ENCODE measurements around the gene MACROH2A2. TPM values are rescaled to one million over a fixed set of nuclear protein-coding genes. Genes with fewer than 3 reads are reported as not detected.

MACROH2A2 gene
- total and polyA plus RNA-seq, 10 of the 15 experiments (the other 5 are each of a cell fraction or from before 2014, with no cell fraction given): 0.14 to 0.24 TPM; not detected in 8

GRCh38 chr10:70155255-70155838 is 102.7 kb downstream of the MACROH2A2 start (continued):
- TF ChIP-seq ZNF687 (IDR thresholded peaks at IDR 0.05) (no peak), FOXM1 (IDR thresholded peaks at IDR 0.05; ENCODE audit: low read depth, low read length) (no peak), TAF1 (IDR thresholded peaks at IDR 0.05; ENCODE audit: borderline replicate concordance, low read depth, low read length) (no peak)

- H3K79me2 ChIP-seq (ENCODE audit: control insufficient read depth, insufficient read depth, low read length): peaks cover 33% of the 10 kb centered on the region
- ChIA-PET SMC1A (ENCODE audit: uncharacterized antibody, unreplicated experiment) (interaction anchor here (0.9 to 1.2 kb wide), 3 partner anchors 10 to 63 kb away, joined by 3 read pairs; no protein-coding TSS in a partner anchor), POLR2A (interaction anchor here (0.7 to 1.5 kb wide), 3 partner anchors 10 to 59 kb away, joined by 4 to 9 read pairs (median 5); no protein-coding TSS in a partner anchor), RAD21 (ENCODE audit: unreplicated experiment) (no interaction called here), CTCF (interaction anchor here (2.7 kb wide), 1 partner anchor 11 kb away, joined by 14 read pairs; the partner anchor contains the start of gene TYSND1)
- in situ Hi-C loops (cut with MboI) (no loop called here), intact Hi-C loops (cut with micrococcal nuclease; ENCODE audit: unreplicated experiment) (no loop called here)
- H4K20me1 ChIP-seq (ENCODE audit: control insufficient read depth, insufficient read depth): no peaks in the 10 kb centered on the region
- H3K4me2 ChIP-seq (ENCODE audit: control insufficient read depth, insufficient read depth): no peak overlapping the region
- peaks cover 7 to 30% of the 10 kb centered on the region in 2 experiments for H3K36me3 ChIP-seq (ENCODE audit: control insufficient read depth in 2 of 2, insufficient read depth in 2 of 2, low read length in 1 of 2)
- no peak overlapping the region for H2AFZ ChIP-seq (ENCODE audit: control insufficient read depth, low read depth, low read length)
- ATAC-seq (no peak), DNase-seq (ENCODE audit: low read depth, low spot score) (no peak), FAIRE-seq (no peak)
- BruUV-seq (replicated peaks): no TSS peak
- peaks cover 6% of the 10 kb centered on the region for H3K4me1 ChIP-seq (ENCODE audit: control insufficient read depth, insufficient read depth, low read length)
- H3K4me3 ChIP-seq: no peak overlapping the region
- 25% methylated on average over 2 of the region's 2 CpGs for WGBS (ENCODE audit: insufficient coverage, insufficient replicate concordance, low lambda C conversion rate, missing lambda C conversion rate)
- no peaks in the 10 kb centered on the region for H3K27me3 ChIP-seq (replicated peaks in 1 of 2; ENCODE audit: control insufficient read depth in 2 of 2, insufficient read depth in 2 of 2, low read length in 1 of 2)
- no peaks in the 10 kb centered on the region for H3K9me3 ChIP-seq (replicated peaks; ENCODE audit: control insufficient read depth, insufficient read depth, low read length)
- no peak overlapping the region for H3K9ac ChIP-seq (ENCODE audit: control insufficient read depth, insufficient read depth, low read length)
- H3K27ac ChIP-seq (ENCODE audit: control insufficient read depth, insufficient read depth): no peak overlapping the region
- no peak for TF ChIP-seq KDM1A (IDR thresholded peaks at IDR 0.05; ENCODE audit: borderline replicate concordance)
- no peak for TF ChIP-seq PAX8 (IDR thresholded peaks at IDR 0.05)
- TF ChIP-seq CBFB (IDR thresholded peaks at IDR 0.05; ENCODE audit: low read depth): no peak
- TF ChIP-seq FOXM1 (IDR thresholded peaks at IDR 0.05; ENCODE audit: low read depth, low read length): no peak
- no peak for TF ChIP-seq E4F1 (IDR thresholded peaks at IDR 0.05; ENCODE audit: borderline replicate concordance, partially characterized antibody)
- TF ChIP-seq EP300 (IDR thresholded peaks at IDR 0.05; ENCODE audit: borderline replicate concordance in 1 of 2, control insufficient read depth in 1 of 2, low read depth in 2 of 2, low read length in 2 of 2): no peak
- TF ChIP-seq ZNF592 (IDR thresholded peaks at IDR 0.05): no peak
- no peak for TF ChIP-seq TARDBP (IDR thresholded peaks at IDR 0.05; ENCODE audit: borderline replicate concordance)
- no peak for TF ChIP-seq WRNIP1 (IDR thresholded peaks at IDR 0.05; ENCODE audit: borderline replicate concordance, low read depth, low read length)
Observed at GRCh38 chr10:70158113-70158512, 105.5 kb downstream of the MACROH2A2 start.

Data from GM12878 (cell line).